Natural killer cell treated with Interleukin-12 subunit alpha and Interleukin-12 subunit beta and Interleukin-15 and Interleukin-18, amount 100 ng/mL, for 72 hours (primary cell): ENCODE data around the gene TFAM. TPM values are rescaled to one million over a fixed set of nuclear protein-coding genes. Genes with fewer than 3 reads are reported as not detected.

Source experiments
- ATAC-seq, 2 donors: fragments of 150-1000 bp; cut with Tn5 transposase in 1 of 2; sonication (Bioruptor Pico), chemical (Tn5 transposase) in 1 of 2; 2 replicates each; pipeline ENCODE4 v1.10.0; 2021
- DNase-seq: peaks from one replicate; pipeline ENCODE4 v3.0.0; 2022; ENCODE audit warnings: low spot score
- H3K27ac Mint-ChIP-seq, 2 donors: 1 replicate in 1 of 2; 2 replicates in 1 of 2; pipeline ENCODE4 v1.8.0; 2022; ENCODE audit warnings: mixed read lengths in 2 of 2, mild to moderate bottlenecking in 1 of 2, moderate library complexity in 1 of 2
- H3K27me3 Mint-ChIP-seq, 2 donors: 1 replicate in 1 of 2; 2 replicates in 1 of 2; pipeline ENCODE4 v1.8.0; 2022; ENCODE audit warnings: mixed read lengths in 2 of 2
- H3K36me3 Mint-ChIP-seq: one replicate; pipeline ENCODE4 v1.8.0; 2022; ENCODE audit warnings: mixed read lengths
- H3K4me1 Mint-ChIP-seq, 2 donors: 1 replicate in 1 of 2; 2 replicates in 1 of 2; pipeline ENCODE4 v1.8.0; 2022; ENCODE audit warnings: low read depth in 2 of 2, mixed read lengths in 2 of 2, mild to moderate bottlenecking in 1 of 2
- H3K4me3 Mint-ChIP-seq: one replicate; pipeline ENCODE4 v1.8.0; 2022; ENCODE audit warnings: mixed read lengths
- H3K9me3 Mint-ChIP-seq: 2 replicates; pipeline ENCODE4 v1.8.0; 2022; ENCODE audit warnings: mixed read lengths
- total RNA-seq, 2 donors: library from RNA; stranded (reverse); gene quantifications; one replicate each; pipeline ENCODE4 v1.2.3, GENCODE V29; 2022

TFAM gene
- total RNA-seq, 2 donors from 2014 or later, result 59.6 to 84.9 TPM

- Mint-ChIP-seq H3K36me3 (peaks cover 4% of the 10 kb centered on the region), H3K27me3 (no peaks in the 10 kb centered on the region), H3K27ac (no peak overlapping the region)
Observed at GRCh38 chr10:58358947-58359346, 26.3 kb upstream of the TFAM start.

GRCh38 chr10:58359541-58359940 lies 25.7 kb upstream of the TFAM start:
- peaks cover 10 to 18% of the 10 kb centered on the region in 2 donors for H3K4me1 Mint-ChIP-seq
- no peak overlapping the region for H3K4me3 Mint-ChIP-seq
- no peaks in the 10 kb centered on the region for H3K27me3 Mint-ChIP-seq
- peaks cover 8% of the 10 kb centered on the region for H3K36me3 Mint-ChIP-seq
- DNase-seq (no peak), ATAC-seq (peak in 1 of 2 donors; percentile 41)
- H3K27ac Mint-ChIP-seq, result no peak overlapping the region
- H3K9me3 Mint-ChIP-seq, result no peaks in the 10 kb centered on the region

More at GRCh38 chr10:58358947-58359346, 26.3 kb upstream of the TFAM start:
- DNase-seq, result no peak
- Mint-ChIP-seq H3K4me3 (no peak overlapping the region), H3K4me1 (peaks cover 10 to 18% of the 10 kb centered on the region in 2 donors), H3K9me3 (no peaks in the 10 kb centered on the region)
- ATAC-seq, result no peak

- ATAC-seq, result no peak
- H3K27ac Mint-ChIP-seq, result no peak overlapping the region
- no peak for DNase-seq
- H3K27me3 Mint-ChIP-seq, result no peaks in the 10 kb centered on the region
- peaks cover 10 to 12% of the 10 kb centered on the region in 2 donors for H3K4me1 Mint-ChIP-seq
- no peak overlapping the region for H3K4me3 Mint-ChIP-seq
- no peaks in the 10 kb centered on the region for H3K9me3 Mint-ChIP-seq
- peaks cover 8% of the 10 kb centered on the region for H3K36me3 Mint-ChIP-seq
Observed at GRCh38 chr10:58360412-58361004, 24.7 kb upstream of the TFAM start.

- DNase-seq (no peak), ATAC-seq (no peak)
- Mint-ChIP-seq H3K4me3 (no peak overlapping the region), H3K27ac (no peak overlapping the region), H3K4me1 (peaks cover 10 to 12% of the 10 kb centered on the region in 2 donors), H3K27me3 (no peaks in the 10 kb centered on the region), H3K9me3 (no peaks in the 10 kb centered on the region), H3K36me3 (peaks cover 8% of the 10 kb centered on the region)
Observed at GRCh38 chr10:58361353-58361752, 23.9 kb upstream of the TFAM start.

GRCh38 chr10:58362027-58362789 lies 23.0 kb upstream of the TFAM start:
- Mint-ChIP-seq H3K36me3 (peaks cover 8% of the 10 kb centered on the region), H3K27me3 (no peaks in the 10 kb centered on the region), H3K4me1 (peaks cover 10 to 12% of the 10 kb centered on the region in 2 donors), H3K27ac (no peak overlapping the region), H3K9me3 (no peaks in the 10 kb centered on the region), H3K4me3 (no peak overlapping the region)
- ATAC-seq (no peak), DNase-seq (no peak)

GRCh38 chr10:58367069-58367468 lies 18.1 kb upstream of the TFAM start:
- no peak for ATAC-seq
- H3K9me3 Mint-ChIP-seq, result no peaks in the 10 kb centered on the region
- no peaks in the 10 kb centered on the region for H3K27me3 Mint-ChIP-seq
- no peaks in the 10 kb centered on the region for H3K4me1 Mint-ChIP-seq
- DNase-seq, result no peak
- H3K4me3 Mint-ChIP-seq, result no peak overlapping the region
- peaks cover 8% of the 10 kb centered on the region for H3K36me3 Mint-ChIP-seq
- H3K27ac Mint-ChIP-seq, result no peak overlapping the region

- Mint-ChIP-seq H3K36me3 (no peaks in the 10 kb centered on the region), H3K4me1 (no peaks in the 10 kb centered on the region), H3K4me3 (no peak overlapping the region), H3K27ac (no peak overlapping the region), H3K9me3 (no peaks in the 10 kb centered on the region), H3K27me3 (no peaks in the 10 kb centered on the region)
- no peak for ATAC-seq
- DNase-seq, result no peak
Observed at GRCh38 chr10:58371473-58371872, 13.7 kb upstream of the TFAM start.

- no peaks in the 10 kb centered on the region for H3K36me3 Mint-ChIP-seq
- H3K27ac Mint-ChIP-seq, result no peak overlapping the region
- no peaks in the 10 kb centered on the region for H3K27me3 Mint-ChIP-seq
- no peaks in the 10 kb centered on the region for H3K4me1 Mint-ChIP-seq
- H3K4me3 Mint-ChIP-seq, result no peak overlapping the region
- ATAC-seq (no peak), DNase-seq (no peak)
- H3K9me3 Mint-ChIP-seq, result no peaks in the 10 kb centered on the region
Observed at GRCh38 chr10:58372607-58373441, 12.4 kb upstream of the TFAM start.

GRCh38 chr10:58373442-58373827 lies 11.8 kb upstream of the TFAM start:
- no peak overlapping the region for H3K27ac Mint-ChIP-seq
- H3K36me3 Mint-ChIP-seq, result no peaks in the 10 kb centered on the region
- no peak for DNase-seq
- no peaks in the 10 kb centered on the region for H3K4me1 Mint-ChIP-seq
- H3K9me3 Mint-ChIP-seq, result no peaks in the 10 kb centered on the region
- no peak for ATAC-seq
- no peaks in the 10 kb centered on the region for H3K27me3 Mint-ChIP-seq
- H3K4me3 Mint-ChIP-seq, result no peak overlapping the region

- H3K36me3 Mint-ChIP-seq, result no peaks in the 10 kb centered on the region
- no peak for ATAC-seq
- H3K27me3 Mint-ChIP-seq, result peaks cover 0 to 3% of the 10 kb centered on the region in 2 donors
- no peak overlapping the region for H3K4me3 Mint-ChIP-seq
- no peak for DNase-seq
- no peak overlapping the region for H3K27ac Mint-ChIP-seq
- no peaks in the 10 kb centered on the region for H3K9me3 Mint-ChIP-seq
- H3K4me1 Mint-ChIP-seq, result peaks cover 23 to 31% of the 10 kb centered on the region in 2 donors
Observed at GRCh38 chr10:58382489-58382995, 2.7 kb upstream of the TFAM start.

GRCh38 chr10:58384095-58384494 lies 1.1 kb upstream of the TFAM start:
- H3K27me3 Mint-ChIP-seq, result peaks cover 0 to 3% of the 10 kb centered on the region in 2 donors
- H3K9me3 Mint-ChIP-seq, result no peaks in the 10 kb centered on the region
- no peak for DNase-seq
- peaks cover 23 to 31% of the 10 kb centered on the region in 2 donors for H3K4me1 Mint-ChIP-seq
- peak overlapping the region; percentile 95 for H3K4me3 Mint-ChIP-seq
- peaks cover 5% of the 10 kb centered on the region for H3K36me3 Mint-ChIP-seq
- ATAC-seq, result no peak
- H3K27ac Mint-ChIP-seq, result peak overlapping the region; percentile 89 to 98

- no peak for DNase-seq
- Mint-ChIP-seq H3K27ac (peak overlapping the region; percentile 89 to 98), H3K9me3 (no peaks in the 10 kb centered on the region), H3K27me3 (peaks cover 0 to 3% of the 10 kb centered on the region in 2 donors), H3K36me3 (peaks cover 9% of the 10 kb centered on the region), H3K4me1 (peaks cover 23 to 35% of the 10 kb centered on the region in 2 donors), H3K4me3 (peak overlapping the region; percentile 95)
- ATAC-seq, result no peak
Observed at GRCh38 chr10:58384544-58384998, 639 bp upstream of the TFAM start.

GRCh38 chr10:58385784-58386112 lies 538 bp downstream of the TFAM start:
- Mint-ChIP-seq H3K4me3 (peak overlapping the region; percentile 95), H3K4me1 (peaks cover 26 to 43% of the 10 kb centered on the region in 2 donors)
- ATAC-seq, result no peak

More at GRCh38 chr10:58385784-58386112, 538 bp downstream of the TFAM start:
- no peak for DNase-seq
- Mint-ChIP-seq H3K27me3 (peaks cover 0 to 3% of the 10 kb centered on the region in 2 donors), H3K9me3 (no peaks in the 10 kb centered on the region), H3K36me3 (peaks cover 15% of the 10 kb centered on the region), H3K27ac (peak overlapping the region; percentile 89 to 98)
